SU-DHL-6 (cell line): ENCODE measurements around the gene TPST2.
A peak's percentile ranks its signal among the peaks of the same experiment; 100 is the strongest.

Experiments
- H2AFZ ChIP-seq: fragments of 200-600 bp; sonication (generic); 2 replicates; pipeline ENCODE4 v1.6.1; 2014; ENCODE audit warnings: low read depth, mild to moderate bottlenecking, moderate library complexity, mixed read lengths, antibody characterized with exemption, low read length; ENCODE audit not compliant: severe bottlenecking
- H3F3A ChIP-seq: fragments of 200-600 bp; shearing (Covaris generic); 2 replicates; pipeline ENCODE4 v1.6.0; 2016; ENCODE audit warnings: antibody characterized with exemption, mild to moderate bottlenecking; ENCODE audit not compliant: insufficient read depth
- H3K27ac ChIP-seq: fragments of 200-600 bp; sonication (generic); 2 replicates; pipeline ENCODE4 v1.5.1; 2016; ENCODE audit warnings: low read depth, mild to moderate bottlenecking, low read length, moderate library complexity, mixed read lengths
- H3K27me3 ChIP-seq: fragments of 200-600 bp; sonication (generic), shearing (Covaris generic); 2 replicates; pipeline ENCODE4 v1.6.0; 2014; ENCODE audit warnings: mild to moderate bottlenecking, low read length
- H3K36me3 ChIP-seq: fragments of 200-600 bp; sonication (generic); 2 replicates; pipeline ENCODE4 v1.6.1; 2014; ENCODE audit warnings: mild to moderate bottlenecking, low read length, mixed read lengths
- H3K4me2 ChIP-seq: fragments of 300-600, 200-600 bp; shearing (Covaris generic), sonication (generic); 2 replicates; pipeline ENCODE4 v1.6.0; 2014; ENCODE audit warnings: low read length, low read depth, mild to moderate bottlenecking; ENCODE audit not compliant: poor library complexity, severe bottlenecking
- H3K4me3 ChIP-seq: fragments of 200-600 bp; sonication (generic); 2 replicates; pipeline ENCODE4 v1.5.1; 2014; ENCODE audit warnings: antibody characterized with exemption, low read length, mild to moderate bottlenecking, mixed read lengths; ENCODE audit not compliant: insufficient read depth, poor library complexity, severe bottlenecking
- H3K79me2 ChIP-seq: fragments of 200-600 bp; sonication (generic); 2 replicates; pipeline ENCODE4 v1.6.1; 2014; ENCODE audit warnings: mild to moderate bottlenecking, low read length, moderate library complexity; ENCODE audit not compliant: insufficient read depth
- H3K9ac ChIP-seq: fragments of 200-600 bp; sonication (generic); 2 replicates; pipeline ENCODE4 v1.7.0; 2014; ENCODE audit warnings: mild to moderate bottlenecking, low read length
- H3K9me2 ChIP-seq: fragments of 200-600 bp; sonication (generic); replicated peaks from 2 replicates; pipeline ENCODE4 v1.6.1; 2014; ENCODE audit warnings: low read length; ENCODE audit not compliant: insufficient read depth
- H3K9me3 ChIP-seq: fragments of 200-600 bp; sonication (generic); 2 replicates; pipeline ENCODE4 v1.6.1; 2014; ENCODE audit warnings: low read length, mixed read lengths; ENCODE audit not compliant: insufficient read depth
- H4K20me1 ChIP-seq: fragments of 200-600 bp; sonication (generic); 2 replicates; pipeline ENCODE4 v1.6.1; 2014; ENCODE audit warnings: low read depth, mild to moderate bottlenecking, antibody characterized with exemption, low read length, moderate library complexity, mixed read lengths
- CTCF ChIP-seq: fragments of 200-600 bp; sonication (generic); IDR thresholded peaks from one replicate; pipeline ENCODE4 v1.5.1; 2017; ENCODE audit warnings: antibody characterized with exemption, mild to moderate bottlenecking, low read length, moderate library complexity; ENCODE audit not compliant: insufficient read depth, poor library complexity, severe bottlenecking
- EZH2phosphoT487 ChIP-seq: fragments of 200-600 bp; sonication (generic), shearing (Covaris generic); conservative IDR thresholded peaks from 2 replicates; pipeline ENCODE4 v1.6.1; 2018; ENCODE audit warnings: mild to moderate bottlenecking, antibody characterized with exemption, low read length, moderate library complexity, mixed read lengths

TPST2 gene

GRCh38 chr22:26485013-26485412 lies 104.9 kb downstream of the TPST2 start:
- Histone ChIP-seq H3K4me2 (peak overlapping the region; percentile 98), H3K27ac (no peak overlapping the region), H3K36me3 (no peaks in the 10 kb centered on the region), H3K4me3 (peak overlapping the region; percentile 82), H2AFZ (no peak overlapping the region), H3K9me2 (no peaks in the 10 kb centered on the region), H3K79me2 (peaks cover 44% of the 10 kb centered on the region), H3K9me3 (no peaks in the 10 kb centered on the region), H3K9ac (peak overlapping the region; percentile 83), H3K27me3 (no peaks in the 10 kb centered on the region), H3F3A (peaks cover 20% of the 10 kb centered on the region), H4K20me1 (no peaks in the 10 kb centered on the region)
- TF ChIP-seq EZH2phosphoT487 (no peak), CTCF (no peak)

GRCh38 chr22:26484360-26484706 lies 105.6 kb downstream of the TPST2 start:
- Histone ChIP-seq H3K27ac (peak overlapping the region; percentile 89), H3K4me3 (peak overlapping the region; percentile 82), H4K20me1 (no peaks in the 10 kb centered on the region), H3F3A (peaks cover 27% of the 10 kb centered on the region), H3K79me2 (peaks cover 51% of the 10 kb centered on the region), H3K9me2 (no peaks in the 10 kb centered on the region), H3K36me3 (no peaks in the 10 kb centered on the region), H3K9ac (peak overlapping the region; percentile 83), H3K27me3 (no peaks in the 10 kb centered on the region), H3K9me3 (no peaks in the 10 kb centered on the region), H3K4me2 (peak overlapping the region; percentile 98), H2AFZ (peak overlapping the region; percentile 57)
- no peak for TF ChIP-seq CTCF
- TF ChIP-seq EZH2phosphoT487: no peak

DNA sequence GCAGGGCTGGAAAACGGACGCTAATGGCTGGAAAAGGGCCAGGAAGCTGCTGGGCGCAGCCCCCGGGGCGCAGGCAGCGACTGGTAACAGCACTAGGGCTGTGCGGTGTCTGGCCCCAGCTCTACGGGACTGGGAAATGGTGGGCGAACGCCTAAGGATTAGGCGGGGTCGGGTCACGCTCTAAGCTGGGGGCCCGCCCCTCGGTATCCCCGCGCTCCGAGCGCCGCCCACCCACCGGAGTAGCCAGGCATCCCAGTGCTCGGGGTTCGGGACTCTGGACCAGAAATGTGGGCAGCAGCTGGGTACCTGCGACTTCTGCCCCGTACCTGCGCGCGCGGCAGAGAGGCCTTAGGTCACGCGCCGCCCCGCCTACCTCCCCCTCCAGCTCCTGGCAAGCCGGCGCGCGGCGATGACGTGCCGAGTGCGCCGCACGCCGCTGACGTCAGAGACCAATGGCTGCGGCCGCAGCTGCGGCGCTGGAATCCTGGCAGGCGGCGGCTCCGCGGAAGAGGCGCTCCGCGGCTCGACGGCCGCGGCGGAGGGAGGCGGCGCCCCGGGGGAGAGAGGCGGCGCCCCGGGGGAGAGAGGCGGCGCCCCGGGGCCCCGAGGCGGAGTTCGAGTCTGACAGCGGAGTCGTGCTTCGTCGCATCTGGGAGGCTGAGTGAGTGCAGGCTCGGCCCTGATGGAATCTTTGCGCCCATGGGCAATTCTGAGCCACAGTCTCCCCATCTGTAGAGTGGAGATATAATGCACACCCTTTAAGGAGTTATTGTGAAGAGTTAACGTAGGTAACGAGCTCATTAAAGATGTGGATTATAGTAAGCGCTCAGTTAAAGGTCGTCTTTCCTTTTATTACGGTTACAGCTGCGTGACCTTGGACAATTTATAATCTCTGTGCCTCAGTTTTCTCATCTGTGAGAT lies 106.2 kb downstream of the TPST2 start, which contains the start of the genes HPS4 and SRRD:
TSS of gene HPS4 (minus strand) at position 345 of the 921 bp plus-strand sequence. CDS start 2,021 bp downstream, outside the sequence.
TSS of gene SRRD (plus strand) at position 439 of the 921 bp plus-strand sequence. CDS start at position 453, 14 bp downstream.
- TF ChIP-seq CTCF: no peak
- no peak for TF ChIP-seq EZH2phosphoT487
- Histone ChIP-seq H3K36me3 (no peaks in the 10 kb centered on the region), H2AFZ (peak within 1 kb of the TSS; percentile 57), H3K9me3 (no peaks in the 10 kb centered on the region), H3K79me2 (peaks cover 57% of the 10 kb centered on the region), H3K9ac (peak within 1 kb of the TSS; percentile 83), H3K4me2 (peak within 1 kb of the TSS; percentile 98), H3F3A (peaks cover 27% of the 10 kb centered on the region), H3K27me3 (no peaks in the 10 kb centered on the region), H3K4me3 (peak within 1 kb of the TSS; percentile 82), H3K9me2 (no peaks in the 10 kb centered on the region), H4K20me1 (no peaks in the 10 kb centered on the region), H3K27ac (peak within 1 kb of the TSS; percentile 89)
